ENCODE measurements around the gene LEMD1.

DNA sequence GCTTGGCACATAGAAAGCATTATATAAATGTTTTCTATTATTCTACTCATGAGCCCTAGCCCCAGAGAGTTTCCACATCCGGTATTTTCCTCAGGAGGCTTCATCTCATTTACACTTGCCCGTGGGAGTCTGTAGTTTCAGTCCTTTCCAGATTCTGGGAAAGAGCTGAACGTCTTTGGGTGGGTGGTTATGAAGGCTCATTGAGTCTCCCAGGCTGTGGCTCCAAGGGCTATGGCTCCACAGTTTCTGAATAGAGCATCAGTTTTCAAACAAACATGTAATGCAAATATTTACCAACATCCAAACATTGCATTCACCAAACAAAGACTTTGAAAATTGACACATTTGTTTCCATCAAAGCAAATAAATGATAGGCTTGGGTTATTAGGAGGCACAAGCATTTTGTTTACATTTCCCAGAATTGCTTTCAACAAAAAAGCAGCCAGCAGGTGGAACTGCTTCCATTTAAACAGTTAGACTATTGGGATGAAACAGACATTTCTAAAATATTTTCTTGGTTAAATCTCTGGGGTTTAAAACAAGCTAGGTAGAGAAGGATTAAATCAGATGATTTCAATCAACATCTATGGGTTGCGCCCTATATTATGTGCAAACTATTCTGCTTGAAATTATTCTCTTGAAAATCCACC, 1.3 kb upstream of the LEMD1 start:
- TF ChIP-seq, protein P1, sequence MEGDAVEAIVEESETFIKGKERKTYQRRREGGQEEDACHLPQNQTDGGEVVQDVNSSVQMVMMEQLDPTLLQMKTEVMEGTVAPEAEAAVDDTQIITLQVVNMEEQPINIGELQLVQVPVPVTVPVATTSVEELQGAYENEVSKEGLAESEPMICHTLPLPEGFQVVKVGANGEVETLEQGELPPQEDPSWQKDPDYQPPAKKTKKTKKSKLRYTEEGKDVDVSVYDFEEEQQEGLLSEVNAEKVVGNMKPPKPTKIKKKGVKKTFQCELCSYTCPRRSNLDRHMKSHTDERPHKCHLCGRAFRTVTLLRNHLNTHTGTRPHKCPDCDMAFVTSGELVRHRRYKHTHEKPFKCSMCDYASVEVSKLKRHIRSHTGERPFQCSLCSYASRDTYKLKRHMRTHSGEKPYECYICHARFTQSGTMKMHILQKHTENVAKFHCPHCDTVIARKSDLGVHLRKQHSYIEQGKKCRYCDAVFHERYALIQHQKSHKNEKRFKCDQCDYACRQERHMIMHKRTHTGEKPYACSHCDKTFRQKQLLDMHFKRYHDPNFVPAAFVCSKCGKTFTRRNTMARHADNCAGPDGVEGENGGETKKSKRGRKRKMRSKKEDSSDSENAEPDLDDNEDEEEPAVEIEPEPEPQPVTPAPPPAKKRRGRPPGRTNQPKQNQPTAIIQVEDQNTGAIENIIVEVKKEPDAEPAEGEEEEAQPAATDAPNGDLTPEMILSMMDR (IDR thresholded peaks at IDR 0.05): no peak
- TF ChIP-seq POLR2A (IDR thresholded peaks at IDR 0.05): no peak
